Measurements from ENCODE around the gene CYTL1.
"Not testable (repeated sequence)": the region's sequence is repeated elsewhere in the genome, so short reads cannot be mapped to it uniquely, and the experiment has no call there.

Gene CYTL1

DNA sequence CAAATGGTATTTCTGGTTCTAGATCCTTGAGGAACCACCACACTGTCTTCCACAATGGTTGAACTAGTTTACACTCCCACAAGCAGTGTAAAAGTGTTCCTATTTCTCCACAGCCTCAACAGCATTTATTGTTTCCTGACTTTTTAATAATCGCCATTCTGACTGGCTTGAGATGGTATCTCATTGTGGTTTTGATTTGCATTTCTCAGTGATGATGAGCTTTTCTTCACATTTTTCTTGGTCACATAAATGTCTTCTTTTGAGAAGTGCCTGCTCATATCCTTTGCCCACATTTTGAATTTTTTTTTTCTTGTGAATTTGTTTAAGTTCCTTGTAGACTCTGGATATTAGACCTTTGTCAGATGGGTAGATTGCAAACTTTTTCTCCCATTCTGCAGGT is 22.3 kb downstream of the CYTL1 start:
- not testable (repeated sequence) for DNase-seq (ENCODE audit: low read depth in 2 of 2)

DNA sequence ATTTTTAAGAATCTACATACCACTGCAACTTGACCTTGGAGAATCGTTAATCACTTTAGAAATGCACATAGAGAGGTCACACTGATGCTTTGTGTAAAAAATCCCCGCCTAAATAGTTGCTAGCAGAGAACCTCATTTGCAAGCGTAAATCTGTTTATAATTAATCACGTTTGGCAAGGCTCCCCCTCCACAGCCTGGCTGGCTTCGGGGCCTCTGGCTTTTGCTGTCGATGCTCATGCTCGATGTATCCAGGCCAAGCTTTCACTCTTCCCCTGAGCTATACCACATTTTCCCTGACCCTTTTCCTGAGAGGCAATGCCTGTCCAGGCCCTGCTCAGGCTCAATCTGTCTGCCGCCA is 23.4 kb downstream of the CYTL1 start:
- DNase-seq (ENCODE audit: low read depth in 2 of 2), result no peak

DNA sequence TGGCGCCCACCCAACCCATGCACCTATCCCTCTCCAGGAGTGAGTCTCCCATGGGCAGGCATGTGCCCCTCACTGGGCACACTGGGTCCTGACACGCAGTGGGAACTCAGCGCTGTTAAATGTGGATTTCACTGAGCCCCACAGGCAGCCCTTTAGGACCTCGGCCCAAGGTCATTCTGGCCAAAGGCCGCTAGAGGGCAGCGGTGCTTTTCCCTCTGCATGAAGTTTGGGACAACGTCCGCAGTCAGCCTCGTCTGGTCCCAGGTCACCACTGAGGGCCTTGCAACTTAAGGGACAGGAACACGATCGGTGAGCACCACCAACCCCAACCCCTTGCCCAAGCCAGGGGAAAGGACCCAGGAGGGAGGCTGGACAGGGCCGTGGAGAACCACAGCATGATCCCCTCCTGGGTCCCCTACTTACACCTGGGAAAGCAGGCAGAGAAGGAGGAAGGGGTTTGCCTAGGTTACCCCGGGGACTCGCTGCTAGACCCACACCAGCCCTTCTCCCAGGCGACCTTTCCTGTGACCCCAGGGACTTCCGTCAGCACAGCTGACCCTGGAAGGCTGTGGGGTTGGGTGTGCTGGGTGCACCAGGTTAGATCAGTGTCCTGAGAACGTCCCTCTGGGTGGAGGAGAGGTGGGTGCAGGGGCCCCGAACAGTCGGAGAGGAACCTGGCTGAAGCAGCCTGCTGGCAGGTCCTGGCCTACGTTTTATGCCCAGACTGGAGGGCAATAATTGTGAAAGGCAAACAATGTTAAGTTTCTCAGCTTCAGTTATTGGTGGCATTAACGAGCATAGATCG is 24.0 kb downstream of the CYTL1 start:
- peak in 1 of 2 donors; percentile 33 for DNase-seq (ENCODE audit: low read depth in 2 of 2)

- DNase-seq (ENCODE audit: low read depth in 2 of 2), result no peak
Observed at GRCh38 chr4:4994312-4995097, 24.8 kb downstream of the CYTL1 start.

DNA sequence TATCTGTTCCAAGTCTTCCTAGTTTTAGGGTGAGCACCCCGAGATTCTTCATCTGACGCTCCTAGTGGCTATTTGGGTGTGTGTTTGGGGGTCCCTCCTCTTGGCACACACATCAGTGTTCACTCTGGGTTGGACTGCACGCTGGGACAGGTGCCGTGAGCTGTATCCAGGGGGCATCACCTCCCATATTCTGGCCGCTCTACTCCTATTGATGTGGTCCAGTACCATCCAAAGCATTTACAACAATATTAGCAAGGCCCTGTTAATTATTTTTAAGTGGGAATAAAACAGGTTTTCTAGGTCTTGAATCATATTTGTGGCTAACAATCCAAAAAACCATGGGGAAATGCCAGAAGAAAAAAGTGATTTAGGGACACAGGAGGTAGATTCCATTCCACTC is 26.4 kb downstream of the CYTL1 start:
- DNase-seq (ENCODE audit: low read depth in 2 of 2), result no peak

- no peak for DNase-seq (ENCODE audit: low read depth in 2 of 2)
Observed at GRCh38 chr4:4991541-4992099, 27.6 kb downstream of the CYTL1 start.

- DNase-seq (ENCODE audit: low read depth in 2 of 2), result no peak
Observed at GRCh38 chr4:4990857-4991540, 28.3 kb downstream of the CYTL1 start.

GRCh38 chr4:4990329-4990728 is 28.9 kb downstream of the CYTL1 start:
- DNase-seq (ENCODE audit: low read depth in 2 of 2), result no peak

- DNase-seq (ENCODE audit: low read depth in 2 of 2), result no peak
Observed at GRCh38 chr4:4989083-4989622, 30.1 kb downstream of the CYTL1 start.

DNA sequence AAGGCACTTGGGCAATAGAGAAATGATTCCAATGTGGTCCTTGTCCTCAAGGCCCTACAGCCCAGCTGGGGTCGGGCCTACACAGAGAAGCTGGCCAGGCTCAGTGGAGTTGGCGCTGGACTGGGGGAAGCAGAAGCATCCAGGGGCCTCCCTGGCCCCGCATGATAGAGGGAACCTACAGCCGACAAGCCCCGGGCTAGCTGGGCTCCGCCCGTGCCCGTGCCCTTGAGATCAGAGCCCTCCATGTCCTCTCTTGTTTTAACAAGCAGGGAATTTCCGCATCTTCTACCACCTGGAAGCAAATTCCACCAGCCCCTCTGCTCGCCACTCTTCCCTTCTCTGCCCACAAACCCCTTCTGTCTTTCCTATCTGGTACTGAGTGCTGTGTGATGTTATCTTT is 31.6 kb downstream of the CYTL1 start:
- no peak for DNase-seq (ENCODE audit: low read depth in 2 of 2)

DNA sequence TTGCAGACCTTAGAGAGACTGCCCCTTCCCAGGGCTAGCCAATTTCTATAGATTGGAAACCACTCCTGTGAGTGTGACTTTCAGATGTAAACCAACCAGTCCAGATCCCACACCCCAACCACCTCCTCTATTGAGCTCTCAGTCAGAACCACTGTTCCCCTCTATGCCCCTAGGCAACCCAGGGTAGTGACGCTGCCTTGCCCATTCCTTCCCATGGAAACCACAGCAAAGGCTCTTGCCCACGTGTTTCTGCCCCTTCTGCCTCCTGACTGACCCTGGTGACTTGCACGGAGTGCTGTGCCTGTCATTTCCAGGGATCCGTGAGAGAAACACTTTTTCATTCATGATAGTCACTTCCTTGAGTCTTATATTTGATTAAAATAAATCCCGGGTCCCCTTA is 32.4 kb downstream of the CYTL1 start:
- no peak for DNase-seq (ENCODE audit: low read depth in 2 of 2)

DNA sequence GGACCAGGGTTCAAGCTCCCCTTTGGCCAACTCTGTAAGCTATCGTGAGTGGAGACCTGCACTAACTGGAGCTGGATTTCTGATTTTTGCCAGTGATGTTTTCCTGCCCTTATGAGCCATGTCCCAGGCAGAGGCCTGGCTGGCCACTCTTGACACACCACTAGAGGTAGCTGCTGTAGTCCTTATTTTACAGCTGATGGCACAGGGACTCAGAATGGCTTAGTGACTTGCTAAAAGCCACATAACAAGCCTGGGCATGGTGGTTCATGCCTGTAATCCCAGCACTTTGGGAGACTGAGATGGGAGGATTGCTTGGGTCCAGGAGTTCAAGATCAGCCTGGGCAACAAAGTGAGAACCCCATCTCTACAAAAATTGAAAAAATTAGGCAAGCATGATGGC is 33.4 kb downstream of the CYTL1 start:
- DNase-seq (ENCODE audit: low read depth in 2 of 2), result no peak

DNA sequence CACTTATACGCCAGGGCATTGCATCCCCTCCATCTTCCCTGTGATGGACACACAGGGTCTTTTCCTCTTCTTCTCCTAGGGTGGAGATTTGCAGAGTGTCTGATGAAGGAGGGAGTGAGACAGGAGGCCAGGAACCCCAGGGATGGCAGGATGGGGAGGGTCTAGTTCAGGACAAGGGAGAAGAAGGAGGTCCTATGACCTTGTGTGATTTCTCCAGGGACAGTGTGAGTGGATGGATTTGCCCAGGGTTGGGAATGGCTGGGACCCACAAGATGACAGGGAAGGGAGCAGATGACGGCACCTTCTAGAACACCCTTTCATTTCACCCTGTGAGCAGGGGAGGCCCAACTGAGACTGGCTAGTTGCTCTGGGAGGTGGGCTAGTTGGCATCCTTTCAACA is 34.2 kb downstream of the CYTL1 start:
- no peak for DNase-seq (ENCODE audit: low read depth in 2 of 2)

DNA sequence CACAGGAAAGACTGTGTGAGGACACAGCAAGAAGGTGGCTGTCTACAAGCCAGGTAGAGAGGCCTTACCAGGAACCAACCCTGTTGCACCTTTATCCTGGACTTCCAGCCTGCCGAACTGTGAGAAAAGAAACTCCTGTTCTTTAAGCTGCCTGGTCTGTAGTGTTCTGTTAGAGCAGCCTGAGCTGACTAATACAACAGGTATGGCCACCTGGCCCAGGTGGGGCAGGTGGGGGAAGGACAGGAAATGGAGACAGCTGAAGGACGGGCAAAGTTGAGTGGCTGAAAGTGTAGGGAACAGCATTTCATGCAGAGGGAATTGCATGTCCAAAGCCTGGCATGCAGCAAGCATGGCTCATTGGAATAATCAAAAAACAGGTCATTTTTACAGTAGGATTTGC is 35.1 kb downstream of the CYTL1 start:
- no peak for DNase-seq (ENCODE audit: low read depth in 2 of 2)

GRCh38 chr4:4981827-4982226 is 37.4 kb downstream of the CYTL1 start:
- no peak for DNase-seq (ENCODE audit: low read depth in 2 of 2)

GRCh38 chr4:4981427-4981826 is 37.8 kb downstream of the CYTL1 start:
- no peak for DNase-seq (ENCODE audit: low read depth in 2 of 2)

DNA sequence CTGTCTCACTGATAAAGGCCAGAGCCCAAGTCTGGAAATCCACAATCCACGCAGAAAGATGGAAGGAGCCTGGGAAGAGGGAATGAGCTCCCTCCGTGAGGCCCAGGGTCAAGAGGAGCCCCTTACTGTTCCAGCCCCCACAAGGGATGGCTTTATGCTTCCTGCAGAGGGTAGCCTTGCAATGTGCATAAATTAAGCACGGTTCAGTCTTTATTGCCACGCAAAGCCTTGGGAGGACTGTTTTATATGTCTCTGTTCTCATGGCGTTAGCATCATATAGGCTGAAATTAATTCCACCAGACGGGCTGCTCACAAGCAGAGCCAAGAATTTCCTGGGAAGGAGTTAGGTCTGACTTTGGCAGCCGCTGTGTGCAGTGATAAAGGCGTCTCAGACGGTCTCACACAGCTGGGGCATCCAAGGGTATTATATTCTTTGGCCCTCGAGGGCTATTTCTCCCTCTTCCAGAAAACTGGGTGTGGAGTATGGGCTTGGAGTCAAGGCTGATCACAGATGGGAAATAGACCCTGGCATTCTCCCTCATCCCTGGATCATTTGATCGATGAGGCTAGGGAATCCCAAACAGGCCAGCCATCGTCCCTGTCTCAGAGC is 38.5 kb downstream of the CYTL1 start:
- no peak for DNase-seq (ENCODE audit: low read depth in 2 of 2)

DNA sequence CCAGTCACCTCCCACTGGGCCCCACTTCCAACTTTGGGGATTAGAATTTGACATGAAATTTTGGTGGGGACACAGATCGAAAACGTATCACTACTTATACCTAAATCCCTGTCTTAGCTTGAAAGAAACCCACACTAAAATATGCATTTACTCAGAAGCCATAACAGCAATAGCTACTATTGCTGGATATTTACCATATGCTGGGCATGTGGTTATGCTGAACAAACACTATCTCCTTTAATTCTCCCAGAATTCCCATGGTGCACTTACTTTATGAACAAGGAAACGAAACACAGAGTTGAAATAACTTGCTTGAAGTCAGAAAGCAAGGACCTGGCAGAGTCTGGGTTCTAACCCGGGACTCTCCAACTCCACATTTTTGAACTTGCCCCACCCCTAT is 39.3 kb downstream of the CYTL1 start:
- DNase-seq (ENCODE audit: low read depth in 2 of 2), result no peak

DNA sequence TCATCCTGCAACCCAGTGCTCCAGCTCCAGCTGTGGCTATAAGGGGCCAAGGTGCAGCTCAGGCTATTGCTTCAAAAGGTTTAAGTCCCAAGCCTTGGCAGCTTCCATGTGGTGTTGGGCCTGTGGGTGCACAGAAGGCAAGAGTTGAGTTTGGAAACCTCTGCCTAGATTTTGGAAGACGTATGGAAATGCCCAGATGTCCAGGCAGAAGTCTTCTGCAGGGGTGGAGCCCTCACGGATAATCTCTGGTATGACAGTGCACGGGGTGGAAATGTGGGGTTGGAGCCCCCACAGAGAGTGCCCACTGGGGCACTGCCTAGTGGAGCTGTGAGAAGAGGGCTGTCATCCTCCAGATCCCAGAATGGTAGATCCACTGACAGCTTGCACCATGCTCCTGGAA is 44.5 kb downstream of the CYTL1 start:
- DNase-seq (ENCODE audit: low read depth in 2 of 2), result no peak

- no peak for DNase-seq (ENCODE audit: low read depth in 2 of 2)
Observed at GRCh38 chr4:4971796-4972195, 47.5 kb downstream of the CYTL1 start.

DNA sequence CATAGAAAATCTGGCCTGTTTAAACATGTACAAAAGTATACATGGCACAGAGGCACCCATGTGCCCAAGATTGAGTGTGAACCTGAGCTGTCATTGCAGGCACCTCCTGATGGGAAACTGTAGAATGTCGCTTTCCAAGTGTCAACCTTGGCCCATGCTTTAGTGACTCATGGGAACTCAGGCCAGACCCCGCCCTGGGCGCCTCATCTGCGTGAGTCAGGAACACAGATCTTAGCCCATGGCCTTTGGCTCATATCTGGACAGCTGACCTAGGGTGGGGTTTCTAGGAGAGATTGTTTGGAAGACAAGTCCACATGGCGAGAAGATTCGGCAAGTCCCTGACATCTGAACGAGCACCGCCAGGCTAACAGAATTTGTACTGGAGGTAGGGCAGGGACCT is 50.0 kb downstream of the CYTL1 start:
- no peak for DNase-seq (ENCODE audit: low read depth in 2 of 2)

Data from stimulated activated CD4-positive, alpha-beta T cell treated with anti-CD3 and anti-CD28 coated beads, Interleukin-1b, Interleukin-23, amount 100 ng/mL, for 4 hours (primary cell).